HEK293 (cell line): ENCODE data around the gene CYP4F22.

Experiments
- SALL2 ChIP-seq: fragments of 450-650 bp; formaldehyde crosslinking; IDR thresholded peaks from 2 replicates; pipeline ENCODE4 v1.5.0; 2017; ENCODE audit warnings: missing biosample characterization, mild to moderate bottlenecking, missing genetic modification characterization, borderline replicate concordance
- SP2 ChIP-seq: fragments of 450-650 bp; formaldehyde crosslinking; IDR thresholded peaks from 2 replicates; pipeline ENCODE4 v1.5.1; 2016; ENCODE audit warnings: missing biosample characterization, missing genetic modification characterization
- TCF7L2 ChIP-seq: IDR thresholded peaks from 2 replicates; pipeline ENCODE4 v1.6.1; 2011; ENCODE audit warnings: low read depth, mild to moderate bottlenecking, inconsistent platforms, low read length, moderate library complexity, borderline replicate concordance
- ZBTB20 ChIP-seq: fragments of 450-650 bp; formaldehyde crosslinking; IDR thresholded peaks from 2 replicates; pipeline ENCODE4 v1.5.1; 2016; ENCODE audit warnings: missing biosample characterization, missing genetic modification characterization
- ZNF354C ChIP-seq: fragments of 450-650 bp; formaldehyde crosslinking; IDR thresholded peaks from 2 replicates; pipeline ENCODE4 v1.5.1; 2016; ENCODE audit warnings: missing biosample characterization, missing genetic modification characterization, low read depth, borderline replicate concordance
- ZNF394 ChIP-seq: fragments of 450-650 bp; formaldehyde crosslinking; IDR thresholded peaks from 2 replicates; pipeline ENCODE4 v1.5.1; 2016; ENCODE audit warnings: missing biosample characterization, missing genetic modification characterization, mild to moderate bottlenecking, moderate library complexity, borderline replicate concordance
- ZNF530 ChIP-seq: fragments of 450-650 bp; formaldehyde crosslinking; IDR thresholded peaks from 2 replicates; pipeline ENCODE4 v1.5.1; 2016; ENCODE audit warnings: low read depth, missing biosample characterization, missing genetic modification characterization
- ZNF558 ChIP-seq: fragments of 450-650 bp; formaldehyde crosslinking; IDR thresholded peaks from 2 replicates; pipeline ENCODE4 v1.5.1; 2016; ENCODE audit warnings: missing biosample characterization, missing genetic modification characterization
- TF ChIP-seq, protein P1 (sequence below): fragments of 450-650 bp; formaldehyde crosslinking; IDR thresholded peaks from 2 replicates; pipeline ENCODE4 v1.5.1; 2016; ENCODE audit warnings: missing biosample characterization, missing genetic modification characterization
- TF ChIP-seq, protein P2 (sequence below): fragments of 450-650 bp; formaldehyde crosslinking; IDR thresholded peaks from 2 replicates; pipeline ENCODE4 v1.5.1; 2017; ENCODE audit warnings: missing biosample characterization, missing genetic modification characterization
- TF ChIP-seq, protein P3 (sequence below): fragments of 450-650 bp; formaldehyde crosslinking; IDR thresholded peaks from 2 replicates; pipeline ENCODE4 v1.5.1; 2016; ENCODE audit warnings: missing biosample characterization, missing genetic modification characterization, borderline replicate concordance
- TF ChIP-seq, protein P4 (sequence below): fragments of 450-650 bp; formaldehyde crosslinking; IDR thresholded peaks from 2 replicates; pipeline ENCODE4 v1.5.1; 2016; ENCODE audit warnings: missing biosample characterization, missing genetic modification characterization
- TF ChIP-seq, protein P5 (sequence below): fragments of 450-650 bp; formaldehyde crosslinking; conservative IDR thresholded peaks from 2 replicates; pipeline ENCODE4 v1.5.1; 2016; ENCODE audit warnings: low read depth, missing biosample characterization, missing genetic modification characterization

DNA sequence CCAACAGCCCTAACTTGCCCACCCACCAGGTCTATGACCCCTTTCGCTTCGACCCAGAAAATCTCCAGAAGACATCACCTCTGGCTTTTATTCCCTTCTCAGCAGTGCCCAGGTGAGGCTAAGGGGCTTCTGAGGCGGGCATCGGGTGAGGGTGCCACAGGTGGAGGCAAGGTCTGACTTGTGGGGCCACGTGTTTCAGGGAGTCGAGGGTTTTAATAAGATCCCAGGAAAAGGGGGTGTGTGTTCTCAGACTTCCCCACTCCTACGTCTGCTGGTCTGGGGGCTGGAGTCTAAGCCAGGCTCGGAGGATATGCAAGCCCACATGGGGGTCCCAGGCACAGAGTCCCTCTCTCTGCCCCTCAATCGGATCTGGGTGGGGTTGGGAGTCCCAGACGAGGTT is 75.8 kb downstream of the CYP4F22 start:
- TF ChIP-seq, protein P1, sequence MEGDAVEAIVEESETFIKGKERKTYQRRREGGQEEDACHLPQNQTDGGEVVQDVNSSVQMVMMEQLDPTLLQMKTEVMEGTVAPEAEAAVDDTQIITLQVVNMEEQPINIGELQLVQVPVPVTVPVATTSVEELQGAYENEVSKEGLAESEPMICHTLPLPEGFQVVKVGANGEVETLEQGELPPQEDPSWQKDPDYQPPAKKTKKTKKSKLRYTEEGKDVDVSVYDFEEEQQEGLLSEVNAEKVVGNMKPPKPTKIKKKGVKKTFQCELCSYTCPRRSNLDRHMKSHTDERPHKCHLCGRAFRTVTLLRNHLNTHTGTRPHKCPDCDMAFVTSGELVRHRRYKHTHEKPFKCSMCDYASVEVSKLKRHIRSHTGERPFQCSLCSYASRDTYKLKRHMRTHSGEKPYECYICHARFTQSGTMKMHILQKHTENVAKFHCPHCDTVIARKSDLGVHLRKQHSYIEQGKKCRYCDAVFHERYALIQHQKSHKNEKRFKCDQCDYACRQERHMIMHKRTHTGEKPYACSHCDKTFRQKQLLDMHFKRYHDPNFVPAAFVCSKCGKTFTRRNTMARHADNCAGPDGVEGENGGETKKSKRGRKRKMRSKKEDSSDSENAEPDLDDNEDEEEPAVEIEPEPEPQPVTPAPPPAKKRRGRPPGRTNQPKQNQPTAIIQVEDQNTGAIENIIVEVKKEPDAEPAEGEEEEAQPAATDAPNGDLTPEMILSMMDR (tag by site-specific recombination) = no peak
- TF ChIP-seq ZNF394 (tag by site-specific recombination) = no peak
- TF ChIP-seq SP2 (tag by site-specific recombination) = no peak
- TF ChIP-seq ZNF558 = no peak
- no peak for TF ChIP-seq TCF7L2
- no peak for TF ChIP-seq ZBTB20
- TF ChIP-seq SALL2 (tag by site-specific recombination) = no peak
- TF ChIP-seq ZNF530 = no peak
- TF ChIP-seq, protein P2, sequence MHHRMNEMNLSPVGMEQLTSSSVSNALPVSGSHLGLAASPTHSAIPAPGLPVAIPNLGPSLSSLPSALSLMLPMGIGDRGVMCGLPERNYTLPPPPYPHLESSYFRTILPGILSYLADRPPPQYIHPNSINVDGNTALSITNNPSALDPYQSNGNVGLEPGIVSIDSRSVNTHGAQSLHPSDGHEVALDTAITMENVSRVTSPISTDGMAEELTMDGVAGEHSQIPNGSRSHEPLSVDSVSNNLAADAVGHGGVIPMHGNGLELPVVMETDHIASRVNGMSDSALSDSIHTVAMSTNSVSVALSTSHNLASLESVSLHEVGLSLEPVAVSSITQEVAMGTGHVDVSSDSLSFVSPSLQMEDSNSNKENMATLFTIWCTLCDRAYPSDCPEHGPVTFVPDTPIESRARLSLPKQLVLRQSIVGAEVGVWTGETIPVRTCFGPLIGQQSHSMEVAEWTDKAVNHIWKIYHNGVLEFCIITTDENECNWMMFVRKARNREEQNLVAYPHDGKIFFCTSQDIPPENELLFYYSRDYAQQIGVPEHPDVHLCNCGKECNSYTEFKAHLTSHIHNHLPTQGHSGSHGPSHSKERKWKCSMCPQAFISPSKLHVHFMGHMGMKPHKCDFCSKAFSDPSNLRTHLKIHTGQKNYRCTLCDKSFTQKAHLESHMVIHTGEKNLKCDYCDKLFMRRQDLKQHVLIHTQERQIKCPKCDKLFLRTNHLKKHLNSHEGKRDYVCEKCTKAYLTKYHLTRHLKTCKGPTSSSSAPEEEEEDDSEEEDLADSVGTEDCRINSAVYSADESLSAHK (tag by site-specific recombination) = no peak
- TF ChIP-seq, protein P3, sequence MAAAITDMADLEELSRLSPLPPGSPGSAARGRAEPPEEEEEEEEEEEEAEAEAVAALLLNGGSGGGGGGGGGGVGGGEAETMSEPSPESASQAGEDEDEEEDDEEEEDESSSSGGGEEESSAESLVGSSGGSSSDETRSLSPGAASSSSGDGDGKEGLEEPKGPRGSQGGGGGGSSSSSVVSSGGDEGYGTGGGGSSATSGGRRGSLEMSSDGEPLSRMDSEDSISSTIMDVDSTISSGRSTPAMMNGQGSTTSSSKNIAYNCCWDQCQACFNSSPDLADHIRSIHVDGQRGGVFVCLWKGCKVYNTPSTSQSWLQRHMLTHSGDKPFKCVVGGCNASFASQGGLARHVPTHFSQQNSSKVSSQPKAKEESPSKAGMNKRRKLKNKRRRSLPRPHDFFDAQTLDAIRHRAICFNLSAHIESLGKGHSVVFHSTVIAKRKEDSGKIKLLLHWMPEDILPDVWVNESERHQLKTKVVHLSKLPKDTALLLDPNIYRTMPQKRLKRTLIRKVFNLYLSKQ (tag by site-specific recombination) = no peak
- TF ChIP-seq, protein P4, sequence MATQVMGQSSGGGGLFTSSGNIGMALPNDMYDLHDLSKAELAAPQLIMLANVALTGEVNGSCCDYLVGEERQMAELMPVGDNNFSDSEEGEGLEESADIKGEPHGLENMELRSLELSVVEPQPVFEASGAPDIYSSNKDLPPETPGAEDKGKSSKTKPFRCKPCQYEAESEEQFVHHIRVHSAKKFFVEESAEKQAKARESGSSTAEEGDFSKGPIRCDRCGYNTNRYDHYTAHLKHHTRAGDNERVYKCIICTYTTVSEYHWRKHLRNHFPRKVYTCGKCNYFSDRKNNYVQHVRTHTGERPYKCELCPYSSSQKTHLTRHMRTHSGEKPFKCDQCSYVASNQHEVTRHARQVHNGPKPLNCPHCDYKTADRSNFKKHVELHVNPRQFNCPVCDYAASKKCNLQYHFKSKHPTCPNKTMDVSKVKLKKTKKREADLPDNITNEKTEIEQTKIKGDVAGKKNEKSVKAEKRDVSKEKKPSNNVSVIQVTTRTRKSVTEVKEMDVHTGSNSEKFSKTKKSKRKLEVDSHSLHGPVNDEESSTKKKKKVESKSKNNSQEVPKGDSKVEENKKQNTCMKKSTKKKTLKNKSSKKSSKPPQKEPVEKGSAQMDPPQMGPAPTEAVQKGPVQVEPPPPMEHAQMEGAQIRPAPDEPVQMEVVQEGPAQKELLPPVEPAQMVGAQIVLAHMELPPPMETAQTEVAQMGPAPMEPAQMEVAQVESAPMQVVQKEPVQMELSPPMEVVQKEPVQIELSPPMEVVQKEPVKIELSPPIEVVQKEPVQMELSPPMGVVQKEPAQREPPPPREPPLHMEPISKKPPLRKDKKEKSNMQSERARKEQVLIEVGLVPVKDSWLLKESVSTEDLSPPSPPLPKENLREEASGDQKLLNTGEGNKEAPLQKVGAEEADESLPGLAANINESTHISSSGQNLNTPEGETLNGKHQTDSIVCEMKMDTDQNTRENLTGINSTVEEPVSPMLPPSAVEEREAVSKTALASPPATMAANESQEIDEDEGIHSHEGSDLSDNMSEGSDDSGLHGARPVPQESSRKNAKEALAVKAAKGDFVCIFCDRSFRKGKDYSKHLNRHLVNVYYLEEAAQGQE = no peak
- TF ChIP-seq, protein P5, sequence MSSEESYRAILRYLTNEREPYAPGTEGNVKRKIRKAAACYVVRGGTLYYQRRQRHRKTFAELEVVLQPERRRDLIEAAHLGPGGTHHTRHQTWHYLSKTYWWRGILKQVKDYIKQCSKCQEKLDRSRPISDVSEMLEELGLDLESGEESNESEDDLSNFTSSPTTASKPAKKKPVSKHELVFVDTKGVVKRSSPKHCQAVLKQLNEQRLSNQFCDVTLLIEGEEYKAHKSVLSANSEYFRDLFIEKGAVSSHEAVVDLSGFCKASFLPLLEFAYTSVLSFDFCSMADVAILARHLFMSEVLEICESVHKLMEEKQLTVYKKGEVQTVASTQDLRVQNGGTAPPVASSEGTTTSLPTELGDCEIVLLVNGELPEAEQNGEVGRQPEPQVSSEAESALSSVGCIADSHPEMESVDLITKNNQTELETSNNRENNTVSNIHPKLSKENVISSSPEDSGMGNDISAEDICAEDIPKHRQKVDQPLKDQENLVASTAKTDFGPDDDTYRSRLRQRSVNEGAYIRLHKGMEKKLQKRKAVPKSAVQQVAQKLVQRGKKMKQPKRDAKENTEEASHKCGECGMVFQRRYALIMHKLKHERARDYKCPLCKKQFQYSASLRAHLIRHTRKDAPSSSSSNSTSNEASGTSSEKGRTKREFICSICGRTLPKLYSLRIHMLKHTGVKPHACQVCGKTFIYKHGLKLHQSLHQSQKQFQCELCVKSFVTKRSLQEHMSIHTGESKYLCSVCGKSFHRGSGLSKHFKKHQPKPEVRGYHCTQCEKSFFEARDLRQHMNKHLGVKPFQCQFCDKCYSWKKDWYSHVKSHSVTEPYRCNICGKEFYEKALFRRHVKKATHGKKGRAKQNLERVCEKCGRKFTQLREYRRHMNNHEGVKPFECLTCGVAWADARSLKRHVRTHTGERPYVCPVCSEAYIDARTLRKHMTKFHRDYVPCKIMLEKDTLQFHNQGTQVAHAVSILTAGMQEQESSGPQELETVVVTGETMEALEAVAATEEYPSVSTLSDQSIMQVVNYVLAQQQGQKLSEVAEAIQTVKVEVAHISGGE (tag by site-specific recombination) = no peak
- no peak for TF ChIP-seq ZNF354C
